Activated naive CD8-positive, alpha-beta T cell treated with anti-CD3 and anti-CD28 coated beads, Interleukin-2, amount 50 U/mL, for 24 hours (primary cell): ENCODE data around the gene B3GNT5.
"Not testable (repeated sequence)": the region's sequence is repeated elsewhere in the genome, so short reads cannot be mapped to it uniquely, and the experiment has no call there.

Source experiments
- ATAC-seq: fragments of 150-1000 bp; cut with Tn5 transposase; one replicate; pipeline ENCODE4 v1.10.0; 2021
- DNase-seq: peaks from one replicate; pipeline ENCODE4 v3.0.0; 2021
- H3K27ac Mint-ChIP-seq: one replicate; pipeline ENCODE4 v1.8.0; 2021; ENCODE audit warnings: mild to moderate bottlenecking, mixed read lengths
- H3K27me3 Mint-ChIP-seq: one replicate; pipeline ENCODE4 v1.8.0; 2021; ENCODE audit warnings: mixed read lengths
- H3K36me3 Mint-ChIP-seq: one replicate; pipeline ENCODE4 v1.8.0; 2021; ENCODE audit warnings: low read depth, mixed read lengths
- H3K4me1 Mint-ChIP-seq: one replicate; pipeline ENCODE4 v1.8.0; 2021; ENCODE audit warnings: mixed read lengths
- H3K4me3 Mint-ChIP-seq: one replicate; pipeline ENCODE4 v1.8.0; 2021; ENCODE audit warnings: mild to moderate bottlenecking, moderate library complexity, mixed read lengths
- H3K9me3 Mint-ChIP-seq: one replicate; pipeline ENCODE4 v1.8.0; 2021; ENCODE audit warnings: mixed read lengths

Gene B3GNT5

GRCh38 chr3:183220828-183221227, 32.2 kb upstream of the B3GNT5 start:
- peaks cover 3% of the 10 kb centered on the region for H3K27me3 Mint-ChIP-seq
- H3K9me3 Mint-ChIP-seq = no peaks in the 10 kb centered on the region
- peak overlapping the region; percentile 32 for H3K27ac Mint-ChIP-seq
- ATAC-seq (no peak), DNase-seq (no peak)
- no peak overlapping the region for H3K4me3 Mint-ChIP-seq
- H3K36me3 Mint-ChIP-seq = peaks cover 7% of the 10 kb centered on the region
- H3K4me1 Mint-ChIP-seq = peaks cover 64% of the 10 kb centered on the region

- peaks cover 76% of the 10 kb centered on the region for H3K4me1 Mint-ChIP-seq
- H3K9me3 Mint-ChIP-seq = peaks cover 4% of the 10 kb centered on the region
- no peak overlapping the region for H3K4me3 Mint-ChIP-seq
- H3K27ac Mint-ChIP-seq = peak overlapping the region; percentile 50
- H3K36me3 Mint-ChIP-seq = peaks cover 5% of the 10 kb centered on the region
- H3K27me3 Mint-ChIP-seq = peaks cover 3% of the 10 kb centered on the region
- ATAC-seq (peak; percentile 42), DNase-seq (no peak)
These were observed 30.3 kb upstream of the B3GNT5 start for GRCh38 chr3:183222631-183223235.

GRCh38 chr3:183224180-183224970, 28.7 kb upstream of the B3GNT5 start:
- Mint-ChIP-seq H3K36me3 (no peaks in the 10 kb centered on the region), H3K4me3 (peak overlapping the region; percentile 61), H3K4me1 (peaks cover 68% of the 10 kb centered on the region), H3K9me3 (peaks cover 4% of the 10 kb centered on the region), H3K27ac (peak overlapping the region; percentile 75), H3K27me3 (peaks cover 3% of the 10 kb centered on the region)
- peak; percentile 42 for DNase-seq
- peak; percentile 68 for ATAC-seq

GRCh38 chr3:183226333-183226890, 26.6 kb upstream of the B3GNT5 start:
- ATAC-seq (no peak), DNase-seq (no peak)
- H3K4me1 Mint-ChIP-seq = peaks cover 58% of the 10 kb centered on the region
- H3K27ac Mint-ChIP-seq = peak overlapping the region; percentile 87
- no peak overlapping the region for H3K4me3 Mint-ChIP-seq
- peaks cover 4% of the 10 kb centered on the region for H3K9me3 Mint-ChIP-seq
- H3K27me3 Mint-ChIP-seq = no peaks in the 10 kb centered on the region
- H3K36me3 Mint-ChIP-seq = no peaks in the 10 kb centered on the region

- DNase-seq (peak; percentile 34), ATAC-seq (peak; percentile 80)
- Mint-ChIP-seq H3K27ac (peak overlapping the region; percentile 87), H3K4me1 (peaks cover 51% of the 10 kb centered on the region), H3K36me3 (no peaks in the 10 kb centered on the region), H3K9me3 (peaks cover 4% of the 10 kb centered on the region), H3K27me3 (no peaks in the 10 kb centered on the region), H3K4me3 (no peak overlapping the region)
These were observed 25.5 kb upstream of the B3GNT5 start for GRCh38 chr3:183227586-183227985.

GRCh38 chr3:183229178-183229577, 23.9 kb upstream of the B3GNT5 start:
- Mint-ChIP-seq H3K27me3 (no peaks in the 10 kb centered on the region), H3K36me3 (peaks cover 2% of the 10 kb centered on the region), H3K4me1 (peaks cover 42% of the 10 kb centered on the region), H3K27ac (peak overlapping the region; percentile 4), H3K9me3 (peaks cover 4% of the 10 kb centered on the region), H3K4me3 (no peak overlapping the region)
- ATAC-seq (no peak), DNase-seq (no peak)

- not testable (repeated sequence) for H3K4me3 Mint-ChIP-seq, H3K27ac Mint-ChIP-seq, H3K9me3 Mint-ChIP-seq, H3K27me3 Mint-ChIP-seq, H3K36me3 Mint-ChIP-seq, DNase-seq, ATAC-seq
- H3K4me1 Mint-ChIP-seq = peaks cover 32% of the 10 kb centered on the region
These were observed 22.8 kb upstream of the B3GNT5 start for GRCh38 chr3:183230251-183230650.

- peaks cover 30% of the 10 kb centered on the region for H3K4me1 Mint-ChIP-seq
- no peak overlapping the region for H3K4me3 Mint-ChIP-seq
- DNase-seq (no peak), ATAC-seq (no peak)
- no peak overlapping the region for H3K27ac Mint-ChIP-seq
- H3K36me3 Mint-ChIP-seq = peaks cover 2% of the 10 kb centered on the region
- H3K9me3 Mint-ChIP-seq = peaks cover 4% of the 10 kb centered on the region
- H3K27me3 Mint-ChIP-seq = no peaks in the 10 kb centered on the region
These were observed 22.2 kb upstream of the B3GNT5 start for GRCh38 chr3:183230826-183231225.

- H3K4me1 Mint-ChIP-seq = peaks cover 7% of the 10 kb centered on the region
- DNase-seq = no peak
These were observed 19.1 kb upstream of the B3GNT5 start for GRCh38 chr3:183233966-183234365.

GRCh38 chr3:183239046-183239445, 14.0 kb upstream of the B3GNT5 start:
- no peak for ATAC-seq
- DNase-seq = no peak
- Mint-ChIP-seq H3K36me3 (peaks cover 23% of the 10 kb centered on the region), H3K4me3 (no peak overlapping the region), H3K27ac (no peak overlapping the region), H3K4me1 (peaks cover 3% of the 10 kb centered on the region), H3K27me3 (peaks cover 13% of the 10 kb centered on the region), H3K9me3 (peaks cover 30% of the 10 kb centered on the region)

More at GRCh38 chr3:183233966-183234365, 19.1 kb upstream of the B3GNT5 start:
- peaks cover 2% of the 10 kb centered on the region for H3K36me3 Mint-ChIP-seq
- no peak overlapping the region for H3K27ac Mint-ChIP-seq
- no peaks in the 10 kb centered on the region for H3K27me3 Mint-ChIP-seq
- no peak overlapping the region for H3K4me3 Mint-ChIP-seq
- no peak for ATAC-seq
- no peaks in the 10 kb centered on the region for H3K9me3 Mint-ChIP-seq

GRCh38 chr3:183242431-183242830, 10.6 kb upstream of the B3GNT5 start:
- Mint-ChIP-seq H3K4me1 (peaks cover 9% of the 10 kb centered on the region), H3K27me3 (peaks cover 13% of the 10 kb centered on the region), H3K27ac (no peak overlapping the region), H3K9me3 (peaks cover 30% of the 10 kb centered on the region), H3K36me3 (peaks cover 23% of the 10 kb centered on the region), H3K4me3 (no peak overlapping the region)
- DNase-seq (no peak), ATAC-seq (no peak)

GRCh38 chr3:183244219-183244618, 8.8 kb upstream of the B3GNT5 start:
- H3K36me3 Mint-ChIP-seq = peaks cover 23% of the 10 kb centered on the region
- H3K27me3 Mint-ChIP-seq = peaks cover 17% of the 10 kb centered on the region
- H3K27ac Mint-ChIP-seq = no peak overlapping the region
- peaks cover 30% of the 10 kb centered on the region for H3K9me3 Mint-ChIP-seq
- H3K4me3 Mint-ChIP-seq = no peak overlapping the region
- H3K4me1 Mint-ChIP-seq = peaks cover 9% of the 10 kb centered on the region
- ATAC-seq (no peak), DNase-seq (no peak)

- Mint-ChIP-seq H3K27ac (no peak overlapping the region), H3K4me3 (no peak overlapping the region), H3K27me3 (peaks cover 10% of the 10 kb centered on the region), H3K4me1 (peaks cover 9% of the 10 kb centered on the region), H3K9me3 (peaks cover 26% of the 10 kb centered on the region), H3K36me3 (peaks cover 23% of the 10 kb centered on the region)
- no peak for ATAC-seq
- DNase-seq = no peak
These were observed 8.0 kb upstream of the B3GNT5 start for GRCh38 chr3:183244981-183245476.

- Mint-ChIP-seq H3K27me3 (peaks cover 7% of the 10 kb centered on the region), H3K9me3 (peaks cover 9% of the 10 kb centered on the region), H3K27ac (no peak overlapping the region), H3K36me3 (peaks cover 12% of the 10 kb centered on the region), H3K4me1 (peaks cover 7% of the 10 kb centered on the region), H3K4me3 (no peak overlapping the region)
- no peak for DNase-seq
- ATAC-seq = no peak
These were observed 6.0 kb upstream of the B3GNT5 start for GRCh38 chr3:183247011-183247589.
